ENCODE results near the gene GPR173. TPM values are rescaled to one million over a fixed set of nuclear protein-coding genes. Genes with fewer than 3 reads are reported as not detected.

GPR173 gene
- total and polyA plus RNA-seq, 2 of the 8 experiments (the other 6 are each of a cell fraction or from before 2014, with no cell fraction given) = 7.0 to 11.3 TPM

- TF ChIP-seq, protein P1, sequence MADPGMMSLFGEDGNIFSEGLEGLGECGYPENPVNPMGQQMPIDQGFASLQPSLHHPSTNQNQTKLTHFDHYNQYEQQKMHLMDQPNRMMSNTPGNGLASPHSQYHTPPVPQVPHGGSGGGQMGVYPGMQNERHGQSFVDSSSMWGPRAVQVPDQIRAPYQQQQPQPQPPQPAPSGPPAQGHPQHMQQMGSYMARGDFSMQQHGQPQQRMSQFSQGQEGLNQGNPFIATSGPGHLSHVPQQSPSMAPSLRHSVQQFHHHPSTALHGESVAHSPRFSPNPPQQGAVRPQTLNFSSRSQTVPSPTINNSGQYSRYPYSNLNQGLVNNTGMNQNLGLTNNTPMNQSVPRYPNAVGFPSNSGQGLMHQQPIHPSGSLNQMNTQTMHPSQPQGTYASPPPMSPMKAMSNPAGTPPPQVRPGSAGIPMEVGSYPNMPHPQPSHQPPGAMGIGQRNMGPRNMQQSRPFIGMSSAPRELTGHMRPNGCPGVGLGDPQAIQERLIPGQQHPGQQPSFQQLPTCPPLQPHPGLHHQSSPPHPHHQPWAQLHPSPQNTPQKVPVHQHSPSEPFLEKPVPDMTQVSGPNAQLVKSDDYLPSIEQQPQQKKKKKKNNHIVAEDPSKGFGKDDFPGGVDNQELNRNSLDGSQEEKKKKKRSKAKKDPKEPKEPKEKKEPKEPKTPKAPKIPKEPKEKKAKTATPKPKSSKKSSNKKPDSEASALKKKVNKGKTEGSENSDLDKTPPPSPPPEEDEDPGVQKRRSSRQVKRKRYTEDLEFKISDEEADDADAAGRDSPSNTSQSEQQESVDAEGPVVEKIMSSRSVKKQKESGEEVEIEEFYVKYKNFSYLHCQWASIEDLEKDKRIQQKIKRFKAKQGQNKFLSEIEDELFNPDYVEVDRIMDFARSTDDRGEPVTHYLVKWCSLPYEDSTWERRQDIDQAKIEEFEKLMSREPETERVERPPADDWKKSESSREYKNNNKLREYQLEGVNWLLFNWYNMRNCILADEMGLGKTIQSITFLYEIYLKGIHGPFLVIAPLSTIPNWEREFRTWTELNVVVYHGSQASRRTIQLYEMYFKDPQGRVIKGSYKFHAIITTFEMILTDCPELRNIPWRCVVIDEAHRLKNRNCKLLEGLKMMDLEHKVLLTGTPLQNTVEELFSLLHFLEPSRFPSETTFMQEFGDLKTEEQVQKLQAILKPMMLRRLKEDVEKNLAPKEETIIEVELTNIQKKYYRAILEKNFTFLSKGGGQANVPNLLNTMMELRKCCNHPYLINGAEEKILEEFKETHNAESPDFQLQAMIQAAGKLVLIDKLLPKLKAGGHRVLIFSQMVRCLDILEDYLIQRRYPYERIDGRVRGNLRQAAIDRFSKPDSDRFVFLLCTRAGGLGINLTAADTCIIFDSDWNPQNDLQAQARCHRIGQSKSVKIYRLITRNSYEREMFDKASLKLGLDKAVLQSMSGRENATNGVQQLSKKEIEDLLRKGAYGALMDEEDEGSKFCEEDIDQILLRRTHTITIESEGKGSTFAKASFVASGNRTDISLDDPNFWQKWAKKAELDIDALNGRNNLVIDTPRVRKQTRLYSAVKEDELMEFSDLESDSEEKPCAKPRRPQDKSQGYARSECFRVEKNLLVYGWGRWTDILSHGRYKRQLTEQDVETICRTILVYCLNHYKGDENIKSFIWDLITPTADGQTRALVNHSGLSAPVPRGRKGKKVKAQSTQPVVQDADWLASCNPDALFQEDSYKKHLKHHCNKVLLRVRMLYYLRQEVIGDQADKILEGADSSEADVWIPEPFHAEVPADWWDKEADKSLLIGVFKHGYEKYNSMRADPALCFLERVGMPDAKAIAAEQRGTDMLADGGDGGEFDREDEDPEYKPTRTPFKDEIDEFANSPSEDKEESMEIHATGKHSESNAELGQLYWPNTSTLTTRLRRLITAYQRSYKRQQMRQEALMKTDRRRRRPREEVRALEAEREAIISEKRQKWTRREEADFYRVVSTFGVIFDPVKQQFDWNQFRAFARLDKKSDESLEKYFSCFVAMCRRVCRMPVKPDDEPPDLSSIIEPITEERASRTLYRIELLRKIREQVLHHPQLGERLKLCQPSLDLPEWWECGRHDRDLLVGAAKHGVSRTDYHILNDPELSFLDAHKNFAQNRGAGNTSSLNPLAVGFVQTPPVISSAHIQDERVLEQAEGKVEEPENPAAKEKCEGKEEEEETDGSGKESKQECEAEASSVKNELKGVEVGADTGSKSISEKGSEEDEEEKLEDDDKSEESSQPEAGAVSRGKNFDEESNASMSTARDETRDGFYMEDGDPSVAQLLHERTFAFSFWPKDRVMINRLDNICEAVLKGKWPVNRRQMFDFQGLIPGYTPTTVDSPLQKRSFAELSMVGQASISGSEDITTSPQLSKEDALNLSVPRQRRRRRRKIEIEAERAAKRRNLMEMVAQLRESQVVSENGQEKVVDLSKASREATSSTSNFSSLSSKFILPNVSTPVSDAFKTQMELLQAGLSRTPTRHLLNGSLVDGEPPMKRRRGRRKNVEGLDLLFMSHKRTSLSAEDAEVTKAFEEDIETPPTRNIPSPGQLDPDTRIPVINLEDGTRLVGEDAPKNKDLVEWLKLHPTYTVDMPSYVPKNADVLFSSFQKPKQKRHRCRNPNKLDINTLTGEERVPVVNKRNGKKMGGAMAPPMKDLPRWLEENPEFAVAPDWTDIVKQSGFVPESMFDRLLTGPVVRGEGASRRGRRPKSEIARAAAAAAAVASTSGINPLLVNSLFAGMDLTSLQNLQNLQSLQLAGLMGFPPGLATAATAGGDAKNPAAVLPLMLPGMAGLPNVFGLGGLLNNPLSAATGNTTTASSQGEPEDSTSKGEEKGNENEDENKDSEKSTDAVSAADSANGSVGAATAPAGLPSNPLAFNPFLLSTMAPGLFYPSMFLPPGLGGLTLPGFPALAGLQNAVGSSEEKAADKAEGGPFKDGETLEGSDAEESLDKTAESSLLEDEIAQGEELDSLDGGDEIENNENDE (IDR thresholded peaks at IDR 0.05; ENCODE audit: insufficient replicate concordance, low read length) = no peak
- no peak for TF ChIP-seq JUN (IDR thresholded peaks at IDR 0.05; ENCODE audit: low read depth, low read length)
- no peak for TF ChIP-seq ASH2L (IDR thresholded peaks at IDR 0.05; ENCODE audit: low read length)
- TF ChIP-seq CTBP2 (IDR thresholded peaks at IDR 0.05; ENCODE audit: borderline replicate concordance, insufficient read depth, insufficient read length, low read length) = no peak
Measured at GRCh38 chrX:53004811-53005210, 43.8 kb upstream of the GPR173 start (continued).
